ENCODE measurements around the gene C3orf38.

Gene C3orf38

DNA sequence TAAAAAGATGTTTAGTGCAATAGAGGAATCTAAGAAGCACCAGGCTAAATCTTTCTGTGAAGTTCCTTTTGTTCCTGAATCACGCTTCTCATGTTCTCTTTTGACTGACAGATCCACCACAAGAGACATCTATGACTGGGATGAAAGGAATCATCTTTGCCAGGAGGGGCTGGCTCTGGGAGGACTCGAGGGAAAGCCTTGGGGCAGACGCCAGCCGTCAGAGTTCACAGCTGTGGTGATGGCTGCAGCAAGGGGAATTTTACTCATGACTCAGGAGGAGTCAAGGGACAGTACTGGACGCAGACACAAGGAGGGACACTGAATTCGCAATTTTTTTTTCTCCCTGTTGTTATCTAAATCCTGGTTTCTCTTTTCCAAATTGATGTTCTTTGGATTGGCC lies 38.7 kb downstream of the C3orf38 start:
- H3K4me1 ChIP-seq (ENCODE audit: insufficient read depth, insufficient read length), result no peaks in the 10 kb centered on the region
- no peak overlapping the region for H3K9ac ChIP-seq (ENCODE audit: insufficient read length, low read depth)
- TF ChIP-seq SUZ12 (IDR thresholded peaks at IDR 0.05; ENCODE audit: extremely low read depth, insufficient read depth, insufficient read length) (no peak), ZNF274 (IDR thresholded peaks at IDR 0.05; ENCODE audit: low read depth, low read length) (no peak), YY1 (IDR thresholded peaks at IDR 0.05; ENCODE audit: insufficient read depth, insufficient read length) (no peak)
- H3K27me3 ChIP-seq (ENCODE audit: insufficient read depth, insufficient read length), result no peaks in the 10 kb centered on the region
- H3K36me3 ChIP-seq (ENCODE audit: insufficient read depth, insufficient read length, low read length), result no peaks in the 10 kb centered on the region
- DNase-seq (ENCODE audit: low read depth, low spot score), result no peak
- H3K4me3 ChIP-seq (ENCODE audit: insufficient read length, low read depth), result no peak overlapping the region
- H3K9me3 ChIP-seq (ENCODE audit: insufficient read depth, low read length), result no peaks in the 10 kb centered on the region

DNA sequence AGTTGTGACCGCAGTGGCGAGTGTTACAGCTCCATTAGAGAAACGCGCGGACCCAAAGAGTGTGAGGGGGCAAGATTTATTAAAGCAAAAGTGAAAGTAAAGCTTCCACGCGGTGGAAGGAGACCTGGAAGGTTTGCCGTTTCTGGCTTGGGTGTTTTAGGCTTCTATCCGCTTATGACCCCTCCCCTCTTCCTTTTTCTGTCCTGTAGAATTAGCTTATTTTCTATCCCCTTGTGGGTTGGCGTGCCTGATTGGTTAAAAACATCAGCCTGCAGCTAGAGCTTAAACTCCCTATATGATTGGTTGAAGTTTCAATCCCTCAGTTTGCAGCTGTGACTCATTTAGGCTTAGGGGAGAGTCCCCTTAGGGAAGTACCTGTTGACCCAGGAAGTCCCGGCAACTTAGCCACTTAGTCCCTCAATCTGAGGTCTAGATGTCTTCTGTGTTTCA lies 39.6 kb downstream of the C3orf38 start:
- Histone ChIP-seq H3K4me1 (ENCODE audit: insufficient read depth, insufficient read length) (no peaks in the 10 kb centered on the region), H3K36me3 (ENCODE audit: insufficient read depth, insufficient read length, low read length) (no peaks in the 10 kb centered on the region), H3K4me3 (ENCODE audit: insufficient read length, low read depth) (no peak overlapping the region), H3K9ac (ENCODE audit: insufficient read length, low read depth) (no peak overlapping the region), H3K9me3 (ENCODE audit: insufficient read depth, low read length) (no peaks in the 10 kb centered on the region), H3K27me3 (ENCODE audit: insufficient read depth, insufficient read length) (no peaks in the 10 kb centered on the region)
- TF ChIP-seq ZNF274 (IDR thresholded peaks at IDR 0.05; ENCODE audit: low read depth, low read length) (no peak), SUZ12 (IDR thresholded peaks at IDR 0.05; ENCODE audit: extremely low read depth, insufficient read depth, insufficient read length) (no peak), YY1 (IDR thresholded peaks at IDR 0.05; ENCODE audit: insufficient read depth, insufficient read length) (no peak)
- no peak for DNase-seq (ENCODE audit: low read depth, low spot score)

DNA sequence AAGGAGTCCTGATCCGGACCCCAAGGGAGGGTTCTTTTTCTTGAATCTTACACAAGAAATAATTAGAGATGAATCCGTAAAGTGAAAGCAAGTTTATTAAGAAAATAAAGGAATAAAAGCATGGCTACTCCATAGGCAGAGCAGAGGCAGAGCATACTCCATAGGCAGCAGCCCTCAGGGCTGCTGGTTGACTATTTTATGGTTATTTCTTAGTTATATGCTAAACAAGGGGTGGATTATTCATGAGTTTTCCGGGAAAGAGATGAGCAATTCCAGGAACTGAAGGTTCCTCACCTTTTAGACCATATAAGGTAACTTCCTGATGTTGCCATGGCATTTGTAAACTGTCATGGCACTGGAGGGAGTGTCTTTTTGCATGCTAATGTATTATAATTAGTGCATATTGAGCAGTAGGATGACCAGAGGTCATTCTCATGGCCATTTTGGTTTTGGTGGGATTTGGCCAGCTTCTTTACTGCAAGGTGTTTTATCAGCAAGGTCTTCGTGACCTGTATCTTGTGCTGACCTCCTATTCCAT lies 42.2 kb downstream of the C3orf38 start:
- no peaks in the 10 kb centered on the region for H3K9me3 ChIP-seq (ENCODE audit: insufficient read depth, low read length)
- no peaks in the 10 kb centered on the region for H3K4me1 ChIP-seq (ENCODE audit: insufficient read depth, insufficient read length)
- TF ChIP-seq ZNF274 (IDR thresholded peaks at IDR 0.05; ENCODE audit: low read depth, low read length), result no peak
- TF ChIP-seq YY1 (IDR thresholded peaks at IDR 0.05; ENCODE audit: insufficient read depth, insufficient read length), result no peak
- TF ChIP-seq SUZ12 (IDR thresholded peaks at IDR 0.05; ENCODE audit: extremely low read depth, insufficient read depth, insufficient read length), result no peak
- no peak for DNase-seq (ENCODE audit: low read depth, low spot score)
- no peaks in the 10 kb centered on the region for H3K27me3 ChIP-seq (ENCODE audit: insufficient read depth, insufficient read length)
- no peak overlapping the region for H3K4me3 ChIP-seq (ENCODE audit: insufficient read length, low read depth)
- H3K9ac ChIP-seq (ENCODE audit: insufficient read length, low read depth), result no peak overlapping the region
- no peaks in the 10 kb centered on the region for H3K36me3 ChIP-seq (ENCODE audit: insufficient read depth, insufficient read length, low read length)

DNA sequence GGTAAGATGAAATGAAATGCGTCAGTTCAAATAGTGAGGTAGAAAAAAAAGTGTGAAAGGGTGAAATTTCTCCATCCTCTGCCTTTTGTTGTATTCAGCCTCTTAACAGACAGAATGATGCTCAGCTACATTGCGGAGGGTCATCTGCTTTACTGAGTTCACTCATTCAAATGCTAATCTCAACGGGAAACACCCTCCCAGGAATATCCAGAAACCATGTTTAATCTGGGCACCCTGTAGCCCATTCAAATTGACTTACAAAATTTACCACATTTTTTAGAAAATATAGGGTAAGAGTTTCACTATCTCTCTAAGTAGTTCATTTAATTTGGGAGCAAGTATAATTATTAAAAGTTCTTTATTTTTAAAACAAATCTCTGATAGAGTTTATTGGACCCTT lies 42.9 kb downstream of the C3orf38 start:
- Histone ChIP-seq H3K4me3 (ENCODE audit: insufficient read length, low read depth) (no peak overlapping the region), H3K9ac (ENCODE audit: insufficient read length, low read depth) (no peak overlapping the region), H3K27me3 (ENCODE audit: insufficient read depth, insufficient read length) (no peaks in the 10 kb centered on the region), H3K36me3 (ENCODE audit: insufficient read depth, insufficient read length, low read length) (no peaks in the 10 kb centered on the region), H3K9me3 (ENCODE audit: insufficient read depth, low read length) (no peaks in the 10 kb centered on the region), H3K4me1 (ENCODE audit: insufficient read depth, insufficient read length) (no peaks in the 10 kb centered on the region)
- no peak for DNase-seq (ENCODE audit: low read depth, low spot score)
- TF ChIP-seq YY1 (IDR thresholded peaks at IDR 0.05; ENCODE audit: insufficient read depth, insufficient read length) (no peak), SUZ12 (IDR thresholded peaks at IDR 0.05; ENCODE audit: extremely low read depth, insufficient read depth, insufficient read length) (no peak), ZNF274 (IDR thresholded peaks at IDR 0.05; ENCODE audit: low read depth, low read length) (no peak)

DNA sequence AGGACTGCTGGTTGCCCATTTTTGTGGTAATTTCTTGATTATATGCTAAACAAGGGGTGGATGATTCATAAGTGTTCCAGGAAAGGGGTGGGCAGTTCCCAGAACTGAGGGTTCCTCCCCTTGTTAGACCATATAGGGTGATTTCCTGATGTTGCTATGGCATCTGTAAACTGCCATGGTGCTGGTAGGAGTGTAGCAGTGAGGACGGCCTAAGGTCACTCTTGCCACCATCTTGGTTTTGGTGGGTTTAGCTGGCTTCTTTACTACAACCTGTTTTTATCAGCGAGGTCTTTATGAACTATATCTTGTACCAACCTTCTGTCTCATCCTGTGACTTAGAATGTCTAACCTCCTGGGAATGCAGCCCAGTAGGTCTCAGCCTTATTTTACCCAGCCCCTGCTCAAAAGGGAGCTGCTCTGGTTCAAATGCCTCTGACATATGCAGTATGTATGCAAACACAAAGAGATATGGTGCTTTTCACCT lies 46.2 kb downstream of the C3orf38 start:
- no peak for DNase-seq (ENCODE audit: low read depth, low spot score)
- no peaks in the 10 kb centered on the region for H3K4me1 ChIP-seq (ENCODE audit: insufficient read depth, insufficient read length)
- H3K36me3 ChIP-seq (ENCODE audit: insufficient read depth, insufficient read length, low read length), result no peaks in the 10 kb centered on the region
- H3K27me3 ChIP-seq (ENCODE audit: insufficient read depth, insufficient read length), result no peaks in the 10 kb centered on the region
- H3K4me3 ChIP-seq (ENCODE audit: insufficient read length, low read depth), result no peak overlapping the region
- no peak overlapping the region for H3K9ac ChIP-seq (ENCODE audit: insufficient read length, low read depth)
- TF ChIP-seq ZNF274 (IDR thresholded peaks at IDR 0.05; ENCODE audit: low read depth, low read length), result no peak
- no peak for TF ChIP-seq YY1 (IDR thresholded peaks at IDR 0.05; ENCODE audit: insufficient read depth, insufficient read length)
- no peak for TF ChIP-seq SUZ12 (IDR thresholded peaks at IDR 0.05; ENCODE audit: extremely low read depth, insufficient read depth, insufficient read length)
- H3K9me3 ChIP-seq (ENCODE audit: insufficient read depth, low read length), result no peaks in the 10 kb centered on the region

DNA sequence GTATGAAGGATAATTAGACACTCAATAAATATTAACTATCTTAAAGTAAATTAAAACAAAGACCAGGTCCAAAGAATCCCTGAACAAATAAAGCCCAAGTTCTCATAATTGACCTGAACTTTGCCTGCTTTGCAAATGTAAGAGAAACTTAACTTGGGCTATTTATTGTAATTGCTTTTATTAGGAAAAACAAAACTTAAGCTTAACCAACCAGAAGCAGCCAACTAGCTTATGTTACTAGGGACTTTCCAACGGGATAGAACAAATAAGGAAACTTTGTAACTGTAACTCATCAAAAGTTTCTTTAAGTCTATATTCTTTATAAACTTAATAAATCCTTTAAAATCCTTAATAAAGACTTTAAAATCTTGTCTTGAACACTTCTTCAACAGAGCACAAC lies 48.4 kb downstream of the C3orf38 start:
- Histone ChIP-seq H3K27me3 (ENCODE audit: insufficient read depth, insufficient read length) (no peaks in the 10 kb centered on the region), H3K9me3 (ENCODE audit: insufficient read depth, low read length) (no peaks in the 10 kb centered on the region), H3K36me3 (ENCODE audit: insufficient read depth, insufficient read length, low read length) (no peaks in the 10 kb centered on the region), H3K9ac (ENCODE audit: insufficient read length, low read depth) (no peak overlapping the region), H3K4me1 (ENCODE audit: insufficient read depth, insufficient read length) (no peaks in the 10 kb centered on the region), H3K4me3 (ENCODE audit: insufficient read length, low read depth) (no peak overlapping the region)
- TF ChIP-seq SUZ12 (IDR thresholded peaks at IDR 0.05; ENCODE audit: extremely low read depth, insufficient read depth, insufficient read length) (no peak), YY1 (IDR thresholded peaks at IDR 0.05; ENCODE audit: insufficient read depth, insufficient read length) (no peak), ZNF274 (IDR thresholded peaks at IDR 0.05; ENCODE audit: low read depth, low read length) (no peak)
- no peak for DNase-seq (ENCODE audit: low read depth, low spot score)

DNA sequence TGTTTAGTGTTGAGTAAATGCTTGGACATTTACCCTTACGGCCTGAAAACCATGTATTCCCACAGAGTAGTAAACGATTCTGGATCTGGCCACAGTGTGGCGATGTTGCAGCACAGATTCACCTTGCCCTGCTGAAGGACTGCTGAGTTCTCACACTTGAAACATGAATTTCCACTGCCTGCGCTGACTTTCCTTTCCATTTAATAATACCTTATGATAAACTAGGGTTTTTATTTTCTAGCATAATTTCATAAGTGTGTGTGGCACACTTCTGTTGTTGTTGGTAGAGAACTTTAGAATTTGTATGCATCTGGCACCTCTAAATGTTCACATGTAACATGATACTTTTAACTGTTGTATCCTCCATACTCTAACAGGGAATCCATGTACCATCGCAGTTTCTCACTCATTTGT lies 53.9 kb downstream of the C3orf38 start:
- no peak for TF ChIP-seq ZNF274 (IDR thresholded peaks at IDR 0.05; ENCODE audit: low read depth, low read length)
- TF ChIP-seq YY1 (IDR thresholded peaks at IDR 0.05; ENCODE audit: insufficient read depth, insufficient read length), result no peak
- TF ChIP-seq SUZ12 (IDR thresholded peaks at IDR 0.05; ENCODE audit: extremely low read depth, insufficient read depth, insufficient read length), result no peak
- DNase-seq (ENCODE audit: low read depth, low spot score), result peak; percentile 63
- H3K9me3 ChIP-seq (ENCODE audit: insufficient read depth, low read length), result no peaks in the 10 kb centered on the region; the same call in 1 of the 2 replicates

More for the DNA sequence above, 53.9 kb downstream of the C3orf38 start:
- H3K36me3 ChIP-seq (ENCODE audit: insufficient read depth, insufficient read length, low read length), result no peaks in the 10 kb centered on the region
- H3K9ac ChIP-seq (ENCODE audit: insufficient read length, low read depth), result no peak overlapping the region
- no peaks in the 10 kb centered on the region for H3K27me3 ChIP-seq (ENCODE audit: insufficient read depth, insufficient read length)
- no peak overlapping the region for H3K4me3 ChIP-seq (ENCODE audit: insufficient read length, low read depth)
- H3K4me1 ChIP-seq (ENCODE audit: insufficient read depth, insufficient read length), result no peaks in the 10 kb centered on the region
